ENCODE results near the gene NAV2. TPM values are rescaled to one million over a fixed set of nuclear protein-coding genes. Genes with fewer than 3 reads are reported as not detected.

The NAV2 gene
- total and polyA plus RNA-seq, 2 donors (not counting 1 experiment from before 2014, with no cell fraction given) = 8.1 to 14.0 TPM

- Histone ChIP-seq H3K27ac (ENCODE audit: insufficient read depth, low read length) (peak overlapping the region; percentile 98), H3K4me1 (ENCODE audit: control insufficient read depth, extremely low read depth, insufficient read depth, low read length) (peaks cover 27% of the 10 kb centered on the region), H3K9me3 (ENCODE audit: control insufficient read depth, insufficient read depth, low read depth, low read length) (no peaks in the 10 kb centered on the region), H4K20me1 (ENCODE audit: control insufficient read depth, extremely low read depth, insufficient read depth, low read length) (no peaks in the 10 kb centered on the region), H3K27me3 (ENCODE audit: control insufficient read depth, insufficient read depth, low read length) (no peaks in the 10 kb centered on the region), H2AFZ (ENCODE audit: low read length) (no peak overlapping the region), H3K79me2 (ENCODE audit: control insufficient read depth, insufficient read depth, low read length) (peaks cover 71% of the 10 kb centered on the region), H3K4me3 (replicated peaks in 1 of 4; ENCODE audit: control extremely low read depth in 1 of 4, insufficient read depth in 1 of 4, low read depth in 3 of 4, low read length in 4 of 4) (peak overlapping the region; percentile 72 to 97 (median 84)), H3K4me2 (ENCODE audit: extremely low read depth, insufficient read depth, low read length) (peak overlapping the region; percentile 98), H3K36me3 (ENCODE audit: control insufficient read depth, insufficient read depth, low read length) (no peaks in the 10 kb centered on the region), H3K9ac (ENCODE audit: insufficient read depth, low read length) (peak overlapping the region; percentile 93)
- TF ChIP-seq EZH2 (IDR thresholded peaks at IDR 0.05; ENCODE audit: low read length, missing control alignments) = no peak
- no peak for TF ChIP-seq CTCF (conservative IDR thresholded peaks at IDR 0.05 in 1 of 2, IDR thresholded peaks at IDR 0.05 in 1 of 2; ENCODE audit: low read depth in 1 of 2, low read length in 2 of 2)
- peak; percentile 81 to 95 for DNase-seq (ENCODE audit: low read depth in 2 of 2)
These were observed 2.7 kb downstream of the NAV2 start for GRCh38 chr11:19715373-19715772.

- Histone ChIP-seq H3K4me2 (ENCODE audit: extremely low read depth, insufficient read depth, low read length) (no peak overlapping the region), H2AFZ (ENCODE audit: low read length) (no peak overlapping the region), H3K27ac (ENCODE audit: insufficient read depth, low read length) (no peak overlapping the region), H3K36me3 (ENCODE audit: control insufficient read depth, insufficient read depth, low read length) (no peaks in the 10 kb centered on the region), H3K4me1 (ENCODE audit: control insufficient read depth, extremely low read depth, insufficient read depth, low read length) (peaks cover 29% of the 10 kb centered on the region), H3K79me2 (ENCODE audit: control insufficient read depth, insufficient read depth, low read length) (peaks cover 94% of the 10 kb centered on the region), H4K20me1 (ENCODE audit: control insufficient read depth, extremely low read depth, insufficient read depth, low read length) (no peaks in the 10 kb centered on the region), H3K9me3 (ENCODE audit: control insufficient read depth, insufficient read depth, low read depth, low read length) (no peaks in the 10 kb centered on the region), H3K4me3 (replicated peaks in 1 of 4; ENCODE audit: control extremely low read depth in 1 of 4, insufficient read depth in 1 of 4, low read depth in 3 of 4, low read length in 4 of 4) (no peak overlapping the region), H3K27me3 (ENCODE audit: control insufficient read depth, insufficient read depth, low read length) (no peaks in the 10 kb centered on the region), H3K9ac (ENCODE audit: insufficient read depth, low read length) (no peak overlapping the region)
- no peak for DNase-seq (ENCODE audit: low read depth in 2 of 2)
- no peak for TF ChIP-seq EZH2 (IDR thresholded peaks at IDR 0.05; ENCODE audit: low read length, missing control alignments)
- TF ChIP-seq CTCF (conservative IDR thresholded peaks at IDR 0.05 in 1 of 2, IDR thresholded peaks at IDR 0.05 in 1 of 2; ENCODE audit: low read depth in 1 of 2, low read length in 2 of 2) = no peak
These were observed 5.4 kb downstream of the NAV2 start for GRCh38 chr11:19718051-19718450.

- H3K27me3 ChIP-seq (ENCODE audit: control insufficient read depth, insufficient read depth, low read length) = no peaks in the 10 kb centered on the region
- no peak overlapping the region for H2AFZ ChIP-seq (ENCODE audit: low read length)
- no peak overlapping the region for H3K4me3 ChIP-seq (replicated peaks in 1 of 4; ENCODE audit: control extremely low read depth in 1 of 4, insufficient read depth in 1 of 4, low read depth in 3 of 4, low read length in 4 of 4)
- no peak overlapping the region for H3K27ac ChIP-seq (ENCODE audit: insufficient read depth, low read length)
- TF ChIP-seq CTCF (conservative IDR thresholded peaks at IDR 0.05 in 1 of 2, IDR thresholded peaks at IDR 0.05 in 1 of 2; ENCODE audit: low read depth in 1 of 2, low read length in 2 of 2) (no peak), EZH2 (IDR thresholded peaks at IDR 0.05; ENCODE audit: low read length, missing control alignments) (no peak)
- H3K9ac ChIP-seq (ENCODE audit: insufficient read depth, low read length) = no peak overlapping the region
- no peaks in the 10 kb centered on the region for H3K9me3 ChIP-seq (ENCODE audit: control insufficient read depth, insufficient read depth, low read depth, low read length)
- peaks cover 38% of the 10 kb centered on the region for H3K4me1 ChIP-seq (ENCODE audit: control insufficient read depth, extremely low read depth, insufficient read depth, low read length)
- peaks cover 94% of the 10 kb centered on the region for H3K79me2 ChIP-seq (ENCODE audit: control insufficient read depth, insufficient read depth, low read length)
- no peaks in the 10 kb centered on the region for H3K36me3 ChIP-seq (ENCODE audit: control insufficient read depth, insufficient read depth, low read length)
- no peak for DNase-seq (ENCODE audit: low read depth in 2 of 2)
- H3K4me2 ChIP-seq (ENCODE audit: extremely low read depth, insufficient read depth, low read length) = no peak overlapping the region
- H4K20me1 ChIP-seq (ENCODE audit: control insufficient read depth, extremely low read depth, insufficient read depth, low read length) = no peaks in the 10 kb centered on the region
These were observed 6.3 kb downstream of the NAV2 start for GRCh38 chr11:19718951-19719350.
